Cardiac fibroblast (primary cell): ENCODE measurements around the gene HMOX2.

Experiments used
- DNase-seq, 2 donors: peaks; one replicate each; pipeline versions ENCODE4 v3.0.0 to v3.0.0-alpha.2; 2010; ENCODE audit warnings: low read depth in 2 of 2
- H3K4me3 ChIP-seq, 2 donors: replicated peaks in 1 of 2; 1 replicate in 1 of 2; 2 replicates in 1 of 2; pipeline ENCODE4 v1.5.1; 2011; ENCODE audit warnings: low read depth in 2 of 2, low read length in 2 of 2, mild to moderate bottlenecking in 2 of 2, moderate library complexity in 1 of 2
- TF ChIP-seq, protein P1 (sequence below): IDR thresholded peaks from one replicate; pipeline ENCODE4 v1.5.1; 2011; ENCODE audit warnings: low read depth, mild to moderate bottlenecking, low read length, inconsistent platforms

HMOX2 gene

DNA sequence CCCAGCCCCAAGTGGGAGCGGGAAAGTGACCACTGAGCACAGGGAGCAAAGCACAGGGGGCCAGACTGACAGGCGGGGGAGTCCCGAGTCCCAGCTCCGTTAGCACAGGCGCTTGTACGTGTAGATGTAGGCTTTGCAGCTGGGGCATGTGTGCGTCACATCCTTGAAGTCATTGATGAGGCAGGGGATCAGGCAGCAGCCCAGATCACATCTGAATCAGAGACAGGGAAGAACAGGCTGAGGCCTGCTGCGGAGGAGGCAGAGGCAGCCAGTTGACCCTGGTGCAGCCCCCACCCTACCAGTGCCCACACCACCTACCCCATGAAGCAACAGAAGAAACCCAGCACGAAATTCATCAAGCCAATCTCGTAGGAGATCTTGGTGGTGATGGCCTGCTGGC is 36.3 kb downstream of the HMOX2 start:
- H3K4me3 ChIP-seq = no peak overlapping the region
- DNase-seq = no peak
- TF ChIP-seq, protein P1, sequence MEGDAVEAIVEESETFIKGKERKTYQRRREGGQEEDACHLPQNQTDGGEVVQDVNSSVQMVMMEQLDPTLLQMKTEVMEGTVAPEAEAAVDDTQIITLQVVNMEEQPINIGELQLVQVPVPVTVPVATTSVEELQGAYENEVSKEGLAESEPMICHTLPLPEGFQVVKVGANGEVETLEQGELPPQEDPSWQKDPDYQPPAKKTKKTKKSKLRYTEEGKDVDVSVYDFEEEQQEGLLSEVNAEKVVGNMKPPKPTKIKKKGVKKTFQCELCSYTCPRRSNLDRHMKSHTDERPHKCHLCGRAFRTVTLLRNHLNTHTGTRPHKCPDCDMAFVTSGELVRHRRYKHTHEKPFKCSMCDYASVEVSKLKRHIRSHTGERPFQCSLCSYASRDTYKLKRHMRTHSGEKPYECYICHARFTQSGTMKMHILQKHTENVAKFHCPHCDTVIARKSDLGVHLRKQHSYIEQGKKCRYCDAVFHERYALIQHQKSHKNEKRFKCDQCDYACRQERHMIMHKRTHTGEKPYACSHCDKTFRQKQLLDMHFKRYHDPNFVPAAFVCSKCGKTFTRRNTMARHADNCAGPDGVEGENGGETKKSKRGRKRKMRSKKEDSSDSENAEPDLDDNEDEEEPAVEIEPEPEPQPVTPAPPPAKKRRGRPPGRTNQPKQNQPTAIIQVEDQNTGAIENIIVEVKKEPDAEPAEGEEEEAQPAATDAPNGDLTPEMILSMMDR = no peak

DNA sequence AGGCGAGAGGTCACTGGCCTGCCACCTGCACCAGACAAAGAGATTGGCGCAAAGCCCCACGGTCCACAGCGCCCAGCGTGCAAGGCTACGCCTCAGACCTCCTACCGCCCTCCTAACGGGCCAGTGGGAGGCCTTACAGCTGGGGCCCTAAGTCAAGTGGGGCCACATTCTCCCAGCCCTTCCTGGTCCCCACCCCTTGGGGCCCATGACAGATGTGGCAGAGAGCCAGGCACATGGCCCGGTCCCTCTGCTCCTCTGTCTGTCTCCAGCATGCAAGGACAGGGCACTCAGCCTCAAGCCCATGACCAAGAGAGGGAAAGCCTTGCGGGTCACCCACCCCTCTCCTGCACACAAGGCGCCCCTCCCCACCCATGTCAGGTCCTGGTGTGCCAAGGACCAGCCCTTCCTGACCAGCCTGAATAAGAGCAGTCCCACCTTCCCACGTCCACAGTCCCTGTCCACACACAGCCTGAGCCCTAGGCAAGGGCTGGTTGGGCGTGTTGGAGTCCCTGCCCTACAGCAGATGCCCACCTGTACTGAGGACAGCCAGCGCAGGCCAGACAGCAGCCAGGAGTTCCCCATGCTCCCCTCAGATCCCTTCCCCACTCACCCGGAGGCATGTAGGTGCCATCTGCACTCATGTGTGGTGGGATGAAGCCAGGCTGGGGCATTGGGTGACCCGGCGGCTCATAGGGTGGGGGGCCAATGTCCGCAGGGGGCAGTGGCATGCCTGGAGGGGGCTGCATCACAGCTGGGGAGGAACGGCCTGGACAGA is 37.1 kb downstream of the HMOX2 start:
- TF ChIP-seq, protein P1 = no peak
- no peak overlapping the region for H3K4me3 ChIP-seq
- no peak for DNase-seq

GRCh38 chr16:4513881-4514280 is 37.7 kb downstream of the HMOX2 start:
- TF ChIP-seq, protein P1 = no peak
- DNase-seq = no peak
- H3K4me3 ChIP-seq = no peak overlapping the region

DNA sequence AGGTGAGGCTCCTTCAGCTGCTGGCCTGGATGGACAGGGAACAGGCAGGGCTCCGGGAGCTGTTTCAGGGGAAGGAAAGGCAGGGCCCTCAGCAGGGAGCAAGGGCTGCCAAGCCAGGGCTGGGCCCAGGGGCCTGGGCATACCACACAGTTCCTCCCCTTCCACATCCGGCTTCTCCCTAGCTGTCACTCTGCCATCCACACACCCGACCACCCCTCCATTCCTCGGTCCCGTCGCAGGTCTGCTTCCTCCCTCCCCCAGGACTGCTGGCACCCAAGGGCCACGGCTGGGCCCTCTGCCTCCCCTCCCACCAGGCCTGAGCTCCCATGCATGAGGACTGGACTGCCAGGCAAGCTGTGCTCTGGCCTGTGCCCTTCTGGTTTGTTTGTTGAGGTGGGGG is 38.4 kb downstream of the HMOX2 start:
- no peak overlapping the region for H3K4me3 ChIP-seq
- TF ChIP-seq, protein P1 = no peak
- no peak for DNase-seq

DNA sequence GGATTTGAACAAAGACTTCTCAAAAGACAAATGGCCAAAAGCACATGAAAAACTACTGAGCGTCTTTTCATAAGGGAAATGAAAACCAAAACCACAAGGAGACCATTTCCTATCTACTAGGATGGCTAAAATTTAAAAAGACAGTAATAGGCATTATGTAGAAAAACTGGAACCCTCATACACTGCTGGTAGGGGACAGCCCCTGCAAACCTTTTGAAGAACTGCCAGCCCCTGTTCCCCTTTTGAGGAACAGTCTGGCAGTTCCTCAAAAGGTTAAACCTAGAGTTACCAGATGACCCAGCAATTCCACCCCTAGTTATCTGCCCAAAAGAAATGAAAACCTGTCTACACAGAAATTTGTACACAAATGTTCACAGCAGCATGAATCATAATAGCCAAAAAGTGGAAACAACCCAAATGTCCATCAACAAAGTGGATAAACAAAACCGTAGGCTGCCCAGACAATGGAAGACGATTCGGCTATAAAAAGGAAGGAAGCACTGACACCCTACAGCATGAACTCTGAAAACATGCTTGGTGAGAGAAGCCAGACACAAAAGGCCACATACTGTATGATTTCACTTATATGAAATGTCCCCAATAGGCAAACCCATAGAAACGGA is 39.5 kb downstream of the HMOX2 start:
- TF ChIP-seq, protein P1 = no peak
- no peak overlapping the region for H3K4me3 ChIP-seq
- peak; percentile 36 to 46 for DNase-seq

GRCh38 chr16:4517812-4518680 is 41.8 kb downstream of the HMOX2 start:
- no peak overlapping the region for H3K4me3 ChIP-seq
- TF ChIP-seq, protein P1 = peak; percentile 58
- DNase-seq = peak; percentile 28 to 50
